HFFc6 (cell line): ENCODE data around the gene LRP10. TPM values are rescaled to one million over a fixed set of nuclear protein-coding genes. Genes with fewer than 3 reads are reported as not detected.
"Not testable (repeated sequence)": the region's sequence is repeated elsewhere in the genome, so short reads cannot be mapped to it uniquely, and the experiment has no call there.

Experiments used
- DNase-seq: peaks from one replicate; pipeline ENCODE4 v3.0.0-alpha.2; 2018
- H3K27ac Mint-ChIP-seq: 2 replicates; pipeline ENCODE4 v1.8.0; 2020; ENCODE audit warnings: mild to moderate bottlenecking, mixed read lengths
- H3K27me3 Mint-ChIP-seq: 2 replicates; pipeline ENCODE4 v1.8.0; 2021; ENCODE audit warnings: mild to moderate bottlenecking, moderate library complexity, mixed read lengths; ENCODE audit not compliant: insufficient read depth
- H3K36me3 Mint-ChIP-seq: 2 replicates; pipeline ENCODE4 v1.8.0; 2021; ENCODE audit warnings: low read depth, mixed read lengths
- H3K4me1 Mint-ChIP-seq: 2 replicates; pipeline ENCODE4 v1.8.0; 2020; ENCODE audit warnings: low read depth, mixed read lengths
- H3K4me3 Mint-ChIP-seq: 2 replicates; pipeline ENCODE4 v1.8.0; 2020; ENCODE audit warnings: mild to moderate bottlenecking, moderate library complexity, mixed read lengths
- H3K9me3 Mint-ChIP-seq: 2 replicates; pipeline ENCODE4 v1.8.0; 2020; ENCODE audit warnings: mild to moderate bottlenecking, mixed read lengths
- long read RNA-seq: library from polyadenylated mRNA; unstranded; transcript quantifications from one replicate; pipeline ENCODE4 v2.0.0, GENCODE V29; 2019
- total RNA-seq, 6 experiments: library from RNA; stranded (reverse); fragmentation: NEBNext Ultra II Directional; extraction: Animal tissue kit (Norgen Biotek cat#: 25700); gene quantifications; 2 replicates in 1 of 6; 3 replicates in 5 of 6; pipeline ENCODE4 v1.2.3, GENCODE V29; 2021
- TF ChIP-seq, protein P1 (sequence below): fragments of 200-600 bp; sonication (generic); IDR thresholded peaks from 2 replicates; pipeline ENCODE4 v1.5.0; 2021; ENCODE audit warnings: antibody characterized with exemption, mild to moderate bottlenecking

The LRP10 gene, protein sequence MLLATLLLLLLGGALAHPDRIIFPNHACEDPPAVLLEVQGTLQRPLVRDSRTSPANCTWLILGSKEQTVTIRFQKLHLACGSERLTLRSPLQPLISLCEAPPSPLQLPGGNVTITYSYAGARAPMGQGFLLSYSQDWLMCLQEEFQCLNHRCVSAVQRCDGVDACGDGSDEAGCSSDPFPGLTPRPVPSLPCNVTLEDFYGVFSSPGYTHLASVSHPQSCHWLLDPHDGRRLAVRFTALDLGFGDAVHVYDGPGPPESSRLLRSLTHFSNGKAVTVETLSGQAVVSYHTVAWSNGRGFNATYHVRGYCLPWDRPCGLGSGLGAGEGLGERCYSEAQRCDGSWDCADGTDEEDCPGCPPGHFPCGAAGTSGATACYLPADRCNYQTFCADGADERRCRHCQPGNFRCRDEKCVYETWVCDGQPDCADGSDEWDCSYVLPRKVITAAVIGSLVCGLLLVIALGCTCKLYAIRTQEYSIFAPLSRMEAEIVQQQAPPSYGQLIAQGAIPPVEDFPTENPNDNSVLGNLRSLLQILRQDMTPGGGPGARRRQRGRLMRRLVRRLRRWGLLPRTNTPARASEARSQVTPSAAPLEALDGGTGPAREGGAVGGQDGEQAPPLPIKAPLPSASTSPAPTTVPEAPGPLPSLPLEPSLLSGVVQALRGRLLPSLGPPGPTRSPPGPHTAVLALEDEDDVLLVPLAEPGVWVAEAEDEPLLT
- total RNA-seq, result 100 to 1,000 TPM; 168 to 226 (median 186) TPM
- long read RNA-seq, full-length matches to known transcripts, result 116 of 192 reads
- long read RNA-seq, partial matches to known transcripts, result 24 of 192 reads
- long read RNA-seq, other reads (novel, unspliced or antisense), result 52 of 192 reads

DNA sequence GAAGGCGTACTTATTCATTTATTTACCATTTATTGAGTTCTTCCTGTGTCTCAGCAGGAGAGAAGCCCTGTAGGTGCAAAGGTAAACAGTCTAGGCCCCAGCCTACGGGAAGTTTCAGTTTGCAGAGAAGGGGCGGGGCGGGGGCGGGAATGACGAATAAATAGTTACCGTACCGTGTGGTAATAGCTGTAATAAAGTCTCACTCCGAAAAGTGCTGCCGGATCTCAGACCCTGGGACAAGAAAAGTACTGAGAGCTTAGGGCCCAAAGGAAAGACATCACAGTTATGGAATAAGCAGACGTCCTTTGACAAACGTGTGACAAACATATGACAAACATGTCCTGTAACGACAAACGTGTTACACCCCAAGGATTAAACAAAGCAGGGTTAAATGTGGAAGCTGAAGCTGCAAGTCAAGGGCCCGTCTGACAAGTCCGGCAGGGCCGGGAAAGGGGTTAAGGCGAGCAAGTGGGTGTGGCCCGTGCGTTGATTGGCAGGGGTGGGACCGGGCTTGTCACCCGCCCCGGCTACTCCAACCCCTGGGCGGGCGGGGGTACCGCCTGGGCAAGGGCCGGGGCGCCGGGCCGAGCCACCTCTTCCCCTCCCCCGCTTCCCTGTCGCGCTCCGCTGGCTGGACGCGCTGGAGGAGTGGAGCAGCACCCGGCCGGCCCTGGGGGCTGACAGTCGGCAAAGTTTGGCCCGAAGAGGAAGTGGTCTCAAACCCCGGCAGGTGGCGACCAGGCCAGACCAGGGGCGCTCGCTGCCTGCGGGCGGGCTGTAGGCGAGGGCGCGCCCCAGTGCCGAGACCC is at the start of gene LRP10:
LRP10 (plus strand) TSS at position 517 of the 809 bp plus-strand sequence. CDS start 564 bp downstream, outside the sequence.
- peaks cover 30% of the 10 kb centered on the region for H3K4me1 Mint-ChIP-seq
- peaks cover 17% of the 10 kb centered on the region for H3K36me3 Mint-ChIP-seq
- H3K4me3 Mint-ChIP-seq, result peak within 1 kb of the TSS; percentile 91
- TF ChIP-seq, protein P1, sequence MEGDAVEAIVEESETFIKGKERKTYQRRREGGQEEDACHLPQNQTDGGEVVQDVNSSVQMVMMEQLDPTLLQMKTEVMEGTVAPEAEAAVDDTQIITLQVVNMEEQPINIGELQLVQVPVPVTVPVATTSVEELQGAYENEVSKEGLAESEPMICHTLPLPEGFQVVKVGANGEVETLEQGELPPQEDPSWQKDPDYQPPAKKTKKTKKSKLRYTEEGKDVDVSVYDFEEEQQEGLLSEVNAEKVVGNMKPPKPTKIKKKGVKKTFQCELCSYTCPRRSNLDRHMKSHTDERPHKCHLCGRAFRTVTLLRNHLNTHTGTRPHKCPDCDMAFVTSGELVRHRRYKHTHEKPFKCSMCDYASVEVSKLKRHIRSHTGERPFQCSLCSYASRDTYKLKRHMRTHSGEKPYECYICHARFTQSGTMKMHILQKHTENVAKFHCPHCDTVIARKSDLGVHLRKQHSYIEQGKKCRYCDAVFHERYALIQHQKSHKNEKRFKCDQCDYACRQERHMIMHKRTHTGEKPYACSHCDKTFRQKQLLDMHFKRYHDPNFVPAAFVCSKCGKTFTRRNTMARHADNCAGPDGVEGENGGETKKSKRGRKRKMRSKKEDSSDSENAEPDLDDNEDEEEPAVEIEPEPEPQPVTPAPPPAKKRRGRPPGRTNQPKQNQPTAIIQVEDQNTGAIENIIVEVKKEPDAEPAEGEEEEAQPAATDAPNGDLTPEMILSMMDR, result no peak
- peaks cover 1% of the 10 kb centered on the region; the same call in 1 of the 2 replicates for H3K27me3 Mint-ChIP-seq
- DNase-seq, result peak; percentile 80
- peak within 1 kb of the TSS; percentile 97 for H3K27ac Mint-ChIP-seq
- no peaks in the 10 kb centered on the region for H3K9me3 Mint-ChIP-seq

DNA sequence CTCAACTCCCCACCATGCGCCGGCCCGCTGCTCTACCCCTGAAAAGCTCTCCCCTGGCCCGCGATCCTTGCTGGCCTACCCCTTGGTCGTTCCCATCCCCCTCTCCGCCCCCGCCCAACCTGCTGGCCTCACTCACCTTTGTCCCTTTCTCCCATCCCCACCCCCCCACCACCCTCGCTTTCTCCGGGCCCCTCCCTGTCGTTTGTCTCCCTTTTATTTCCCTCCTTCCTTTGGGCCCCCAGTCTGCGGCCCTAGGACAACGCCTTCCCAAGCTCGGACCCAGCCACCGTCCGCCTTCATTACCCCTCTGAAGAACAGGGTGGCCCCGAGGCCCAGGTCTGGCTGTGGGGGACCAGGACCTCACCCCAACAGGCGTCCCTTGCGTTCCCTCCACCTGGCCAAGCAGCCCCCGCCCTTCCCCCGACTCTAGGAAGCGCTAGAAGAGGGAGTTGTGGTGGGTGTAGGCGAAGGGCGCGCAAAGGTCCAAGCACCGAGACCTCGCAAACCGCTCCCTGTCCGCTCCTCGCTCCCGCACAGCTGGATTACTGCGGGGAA is 49.4 kb upstream of the LRP10 start:
- Mint-ChIP-seq H3K36me3 (no peaks in the 10 kb centered on the region), H3K27me3 (no peaks in the 10 kb centered on the region), H3K4me3 (no peak overlapping the region; the same call in 1 of the 2 replicates), H3K27ac (peak overlapping the region; percentile 84), H3K4me1 (peaks cover 62% of the 10 kb centered on the region), H3K9me3 (no peaks in the 10 kb centered on the region)
- TF ChIP-seq, protein P1, result no peak
- DNase-seq, result no peak

DNA sequence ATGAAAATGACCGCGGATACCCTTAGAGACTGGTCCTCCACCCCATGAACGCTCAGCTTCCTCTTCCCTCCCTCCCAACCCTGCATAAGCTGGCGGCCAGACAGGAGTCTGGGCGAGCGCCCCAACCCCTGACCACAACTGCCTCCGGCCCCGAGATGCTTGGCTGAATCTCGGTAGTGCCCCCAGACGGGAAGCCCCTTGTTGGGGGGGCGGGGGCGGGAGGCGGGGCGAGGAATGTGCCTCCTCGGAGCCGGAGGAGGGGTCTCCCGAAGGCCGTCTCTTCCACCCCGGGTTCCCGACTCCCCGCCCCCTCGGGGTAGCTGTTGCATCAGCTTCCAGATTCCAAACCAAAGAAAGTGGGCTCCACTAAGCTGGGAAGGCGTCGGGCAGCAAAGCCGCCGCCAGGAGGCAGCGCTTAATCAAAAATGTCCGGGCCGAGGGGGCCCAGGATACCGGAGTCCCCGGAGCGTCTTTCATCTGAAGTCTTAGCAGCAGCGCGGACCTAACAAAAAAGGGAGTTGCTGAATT is 48.9 kb upstream of the LRP10 start:
- peaks cover 62% of the 10 kb centered on the region for H3K4me1 Mint-ChIP-seq
- H3K36me3 Mint-ChIP-seq, result no peaks in the 10 kb centered on the region
- DNase-seq, result peak; percentile 65
- TF ChIP-seq, protein P1, result peak; percentile 94
- H3K27ac Mint-ChIP-seq, result peak overlapping the region; percentile 84
- H3K4me3 Mint-ChIP-seq, result peak overlapping the region; percentile 83
- H3K27me3 Mint-ChIP-seq, result no peaks in the 10 kb centered on the region; the same call in 1 of the 2 replicates
- H3K9me3 Mint-ChIP-seq, result no peaks in the 10 kb centered on the region

DNA sequence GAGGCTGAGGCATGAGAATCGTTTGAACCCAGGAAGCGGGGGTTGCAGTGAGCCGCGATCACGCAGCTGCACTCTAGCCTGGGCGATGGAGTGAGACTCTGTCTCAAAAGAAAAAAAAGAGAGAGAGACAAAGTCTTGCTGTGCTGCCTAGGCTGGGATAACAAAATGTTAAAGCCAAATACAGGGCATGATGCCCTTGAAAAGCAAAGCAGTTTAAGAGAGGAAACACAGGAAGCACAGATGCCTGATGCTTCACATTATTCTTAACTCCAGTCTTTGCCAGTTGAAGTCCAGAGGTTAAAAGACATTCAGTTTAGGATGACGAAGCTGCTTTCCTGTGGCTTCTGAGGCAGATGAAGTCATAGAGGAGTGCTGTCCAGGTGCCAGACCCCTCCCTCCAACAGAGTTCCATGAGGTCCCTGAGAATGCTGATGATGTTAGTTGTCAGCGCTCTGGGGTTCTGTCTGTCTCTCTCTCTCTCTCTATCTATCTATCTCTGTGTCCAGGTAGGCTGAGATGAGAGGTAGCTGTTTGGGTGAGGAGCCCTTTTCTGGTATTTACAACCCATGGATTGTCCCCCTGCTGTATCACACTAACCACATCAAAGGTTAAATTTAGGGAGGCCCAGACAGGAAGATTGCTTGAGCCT is 46.7 kb upstream of the LRP10 start:
- H3K27ac Mint-ChIP-seq, result peak overlapping the region; percentile 95
- no peaks in the 10 kb centered on the region for H3K9me3 Mint-ChIP-seq
- H3K36me3 Mint-ChIP-seq, result no peaks in the 10 kb centered on the region; the same call in 1 of the 2 replicates
- peak; percentile 93 for DNase-seq
- peak overlapping the region; percentile 62; the same call in 1 of the 2 replicates for H3K4me3 Mint-ChIP-seq
- peaks cover 51% of the 10 kb centered on the region for H3K4me1 Mint-ChIP-seq
- TF ChIP-seq, protein P1, result no peak
- no peaks in the 10 kb centered on the region; the same call in 1 of the 2 replicates for H3K27me3 Mint-ChIP-seq

DNA sequence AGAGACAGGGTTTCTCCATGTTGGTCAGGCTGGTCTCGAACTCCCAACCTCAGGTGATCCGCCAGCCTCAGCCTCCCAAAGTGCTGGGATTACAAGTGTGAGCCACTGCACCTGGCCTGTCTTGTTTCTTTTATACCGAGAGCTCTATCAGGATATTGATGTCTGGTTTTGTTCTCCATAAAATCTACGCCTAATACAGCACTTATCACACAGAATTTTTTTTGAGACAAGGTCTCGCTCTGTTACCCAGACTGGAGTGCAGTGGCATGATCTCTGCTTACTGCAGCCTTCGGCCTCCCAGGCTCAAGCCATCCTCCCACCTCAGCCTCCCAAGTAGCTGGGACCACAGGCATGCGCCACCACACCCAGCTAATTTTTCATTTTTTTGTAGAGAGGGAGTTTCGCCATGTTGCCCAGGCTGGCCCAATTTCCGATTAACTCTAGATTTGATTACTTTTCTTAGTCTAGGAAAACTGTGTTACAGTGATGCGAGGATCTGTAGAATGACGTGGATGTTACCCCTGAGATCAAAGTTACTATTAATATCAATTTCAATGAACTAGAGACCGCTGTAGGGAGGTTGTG is 42.4 kb upstream of the LRP10 start:
- not testable (repeated sequence) for DNase-seq, H3K9me3 Mint-ChIP-seq, H3K27me3 Mint-ChIP-seq
- H3K4me1 Mint-ChIP-seq, result peaks cover 35% of the 10 kb centered on the region
- H3K4me3 Mint-ChIP-seq, result peak overlapping the region; percentile 92
- H3K27ac Mint-ChIP-seq, result peak overlapping the region; percentile 93
- peaks cover 12% of the 10 kb centered on the region for H3K36me3 Mint-ChIP-seq
